Measurements from ENCODE around the gene CDK5R2. TPM values are rescaled to one million over a fixed set of nuclear protein-coding genes. Genes with fewer than 3 reads are reported as not detected.

Gene CDK5R2
- total and polyA plus RNA-seq, 2 of the 13 experiments (the other 11 are each of a cell fraction or from before 2014, with no cell fraction given) = not detected

- TF ChIP-seq MEF2D (CRISPR knock-in tag; IDR thresholded peaks at IDR 0.05) (0 out of 2 replicates have a peak, but pooled peaks have one; percentile 13), AKAP8 (CRISPR knock-in tag; IDR thresholded peaks at IDR 0.05) (no peak), ZNF329 (CRISPR knock-in tag; IDR thresholded peaks at IDR 0.05; ENCODE audit: low read depth) (peak; percentile 44; the same call in 1 of the 2 replicates), RFXAP (CRISPR knock-in tag; IDR thresholded peaks at IDR 0.05; ENCODE audit: borderline replicate concordance) (no peak), ZNF713 (CRISPR knock-in tag; IDR thresholded peaks at IDR 0.05) (0 out of 2 replicates have a peak, but pooled peaks have one; percentile 54), SRSF4 (IDR thresholded peaks at IDR 0.05; ENCODE audit: low read depth, low read length, poor library complexity, severe bottlenecking) (no peak), ZNF337 (CRISPR knock-in tag; IDR thresholded peaks at IDR 0.05; ENCODE audit: borderline replicate concordance, low read depth) (no peak), RNF2 (conservative IDR thresholded peaks at IDR 0.05; ENCODE audit: low read depth) (no peak), IRF2 (CRISPR knock-in tag; IDR thresholded peaks at IDR 0.05) (0 out of 2 replicates have a peak, but pooled peaks have one; percentile 22), STAG1 (CRISPR knock-in tag; IDR thresholded peaks at IDR 0.05) (peak; percentile 32; the same call in 1 of the 2 replicates), ZNF747 (CRISPR knock-in tag; IDR thresholded peaks at IDR 0.05; ENCODE audit: borderline replicate concordance) (no peak), ZHX2 (IDR thresholded peaks at IDR 0.05; ENCODE audit: low read depth) (0 out of 2 replicates have a peak, but pooled peaks have one; percentile 11), ZHX2 (CRISPR knock-in tag; IDR thresholded peaks at IDR 0.05; ENCODE audit: borderline replicate concordance) (peak; percentile 8; the same call in 1 of the 2 replicates), EED (CRISPR knock-in tag; IDR thresholded peaks at IDR 0.05) (peak; percentile 1; the same call in 1 of the 2 replicates)
- TF ChIP-seq, protein P1, sequence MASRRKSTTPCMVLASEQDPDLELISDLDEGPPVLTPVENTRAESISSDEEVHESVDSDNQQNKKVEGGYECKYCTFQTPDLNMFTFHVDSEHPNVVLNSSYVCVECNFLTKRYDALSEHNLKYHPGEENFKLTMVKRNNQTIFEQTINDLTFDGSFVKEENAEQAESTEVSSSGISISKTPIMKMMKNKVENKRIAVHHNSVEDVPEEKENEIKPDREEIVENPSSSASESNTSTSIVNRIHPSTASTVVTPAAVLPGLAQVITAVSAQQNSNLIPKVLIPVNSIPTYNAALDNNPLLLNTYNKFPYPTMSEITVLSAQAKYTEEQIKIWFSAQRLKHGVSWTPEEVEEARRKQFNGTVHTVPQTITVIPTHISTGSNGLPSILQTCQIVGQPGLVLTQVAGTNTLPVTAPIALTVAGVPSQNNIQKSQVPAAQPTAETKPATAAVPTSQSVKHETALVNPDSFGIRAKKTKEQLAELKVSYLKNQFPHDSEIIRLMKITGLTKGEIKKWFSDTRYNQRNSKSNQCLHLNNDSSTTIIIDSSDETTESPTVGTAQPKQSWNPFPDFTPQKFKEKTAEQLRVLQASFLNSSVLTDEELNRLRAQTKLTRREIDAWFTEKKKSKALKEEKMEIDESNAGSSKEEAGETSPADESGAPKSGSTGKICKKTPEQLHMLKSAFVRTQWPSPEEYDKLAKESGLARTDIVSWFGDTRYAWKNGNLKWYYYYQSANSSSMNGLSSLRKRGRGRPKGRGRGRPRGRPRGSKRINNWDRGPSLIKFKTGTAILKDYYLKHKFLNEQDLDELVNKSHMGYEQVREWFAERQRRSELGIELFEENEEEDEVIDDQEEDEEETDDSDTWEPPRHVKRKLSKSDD (CRISPR knock-in tag; IDR thresholded peaks at IDR 0.05; ENCODE audit: low read depth) = no peak
- TF ChIP-seq, protein P2, sequence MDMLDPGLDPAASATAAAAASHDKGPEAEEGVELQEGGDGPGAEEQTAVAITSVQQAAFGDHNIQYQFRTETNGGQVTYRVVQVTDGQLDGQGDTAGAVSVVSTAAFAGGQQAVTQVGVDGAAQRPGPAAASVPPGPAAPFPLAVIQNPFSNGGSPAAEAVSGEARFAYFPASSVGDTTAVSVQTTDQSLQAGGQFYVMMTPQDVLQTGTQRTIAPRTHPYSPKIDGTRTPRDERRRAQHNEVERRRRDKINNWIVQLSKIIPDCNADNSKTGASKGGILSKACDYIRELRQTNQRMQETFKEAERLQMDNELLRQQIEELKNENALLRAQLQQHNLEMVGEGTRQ (IDR thresholded peaks at IDR 0.05; ENCODE audit: low read depth, low read length) = no peak
- TF ChIP-seq, protein P2 (CRISPR knock-in tag; IDR thresholded peaks at IDR 0.05; ENCODE audit: borderline replicate concordance) = peak; percentile 23; the same call in 1 of the 2 replicates
Observed at GRCh38 chr2:219002395-219003266, 43.2 kb downstream of the CDK5R2 start (continued).
